Measurements from ENCODE around the gene GAPDHS.

GAPDHS gene

DNA sequence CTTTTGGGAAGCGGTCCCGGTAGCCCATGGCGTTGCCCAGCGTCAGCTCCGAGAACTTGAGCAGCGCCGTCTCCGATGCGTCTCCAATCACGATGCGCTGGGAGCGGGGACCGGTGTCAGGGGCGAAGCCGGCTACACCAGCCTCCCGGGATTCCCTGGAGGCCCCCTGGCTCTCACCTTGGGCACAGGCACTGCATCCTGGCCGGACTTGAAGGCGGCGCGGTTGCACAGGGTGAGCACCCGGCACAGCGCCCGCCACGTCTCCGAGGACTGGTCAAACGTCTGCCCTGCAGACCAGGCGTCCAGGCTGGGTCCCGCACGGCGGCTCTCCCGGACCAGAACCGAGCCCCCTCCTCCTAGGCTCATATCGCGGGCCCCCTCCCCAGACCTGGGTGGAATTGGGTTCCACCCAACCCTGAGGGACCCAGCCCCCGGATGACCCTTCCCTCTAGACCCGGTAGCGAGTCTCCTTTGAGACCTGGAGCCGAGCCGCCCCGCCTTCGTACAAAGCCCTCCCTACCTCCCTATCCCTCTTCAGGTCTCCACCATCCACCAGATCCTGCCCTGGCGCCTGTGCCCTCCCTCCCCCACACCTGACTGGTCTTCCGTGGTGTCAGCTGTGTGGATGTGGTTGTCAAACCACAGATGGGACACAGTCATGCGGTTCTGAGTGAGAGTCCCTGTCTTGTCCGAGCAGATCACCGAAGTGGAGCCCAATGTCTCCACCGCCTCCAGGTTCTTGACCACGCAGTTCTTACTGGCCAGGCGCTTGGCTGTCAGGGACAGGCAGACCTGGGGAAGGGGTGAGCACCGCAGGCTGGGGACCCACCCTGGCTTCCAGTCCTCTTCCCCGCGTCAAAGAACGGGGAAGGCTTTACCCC lies 25.4 kb downstream of the GAPDHS start:
- DNase-seq = no peak

DNA sequence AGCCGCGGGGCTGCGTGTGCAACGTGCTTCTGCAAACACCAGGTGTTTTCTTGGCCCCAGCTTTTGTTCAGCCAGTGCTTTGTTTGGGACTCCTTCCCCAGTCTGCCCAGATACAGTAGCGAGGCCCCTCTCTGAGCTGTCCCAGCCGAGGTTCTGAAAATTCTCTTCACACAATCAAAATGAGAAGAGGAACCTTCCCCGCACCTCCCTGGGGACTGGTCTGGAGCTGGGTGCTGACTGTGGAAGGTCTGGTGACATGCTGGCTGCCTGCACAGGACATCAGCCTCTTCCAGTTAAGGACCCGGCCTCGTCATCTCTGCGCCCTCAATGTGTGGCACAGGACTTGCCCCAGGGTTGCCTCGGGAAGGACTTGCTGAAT lies 26.0 kb downstream of the GAPDHS start:
- no peak for DNase-seq

DNA sequence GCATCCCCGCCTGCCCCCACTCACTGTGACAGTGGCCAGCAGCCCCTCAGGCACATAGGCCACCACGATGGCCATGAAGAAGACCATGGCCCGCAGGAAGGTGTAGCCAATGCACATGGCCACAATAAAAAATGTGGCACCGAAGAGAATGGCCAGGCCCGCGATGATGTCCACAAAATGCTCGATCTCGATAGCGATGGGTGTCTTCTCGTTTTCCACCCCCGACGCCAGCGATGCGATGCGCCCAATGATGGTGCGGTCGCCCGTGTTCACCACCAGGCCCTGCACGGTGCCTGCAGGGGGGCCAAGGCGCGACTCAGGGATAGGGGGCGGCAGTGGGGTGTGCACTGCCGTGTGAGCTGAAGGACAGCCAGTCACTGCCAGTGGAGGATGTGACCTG lies 26.5 kb downstream of the GAPDHS start:
- no peak for DNase-seq

DNA sequence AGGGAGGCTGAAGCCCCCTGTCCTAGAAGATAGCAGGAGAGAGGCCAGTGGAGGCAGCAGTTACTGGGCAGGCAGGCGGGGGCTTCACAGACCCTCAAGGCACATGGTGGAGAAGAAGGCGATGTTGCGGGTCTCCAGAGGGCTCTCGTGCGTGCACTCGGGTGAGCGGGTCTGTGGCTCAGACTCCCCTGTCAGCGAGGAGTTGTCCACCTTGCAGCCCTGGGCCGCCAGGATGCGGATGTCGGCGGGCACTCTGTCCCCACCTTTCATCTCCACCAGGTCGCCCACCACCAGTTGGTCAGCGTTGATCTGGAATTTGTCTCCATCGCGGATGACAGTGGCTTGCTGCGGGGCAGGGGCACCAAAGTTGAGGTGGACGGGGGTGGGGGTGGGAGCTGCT lies 27.0 kb downstream of the GAPDHS start:
- DNase-seq = no peak

DNA sequence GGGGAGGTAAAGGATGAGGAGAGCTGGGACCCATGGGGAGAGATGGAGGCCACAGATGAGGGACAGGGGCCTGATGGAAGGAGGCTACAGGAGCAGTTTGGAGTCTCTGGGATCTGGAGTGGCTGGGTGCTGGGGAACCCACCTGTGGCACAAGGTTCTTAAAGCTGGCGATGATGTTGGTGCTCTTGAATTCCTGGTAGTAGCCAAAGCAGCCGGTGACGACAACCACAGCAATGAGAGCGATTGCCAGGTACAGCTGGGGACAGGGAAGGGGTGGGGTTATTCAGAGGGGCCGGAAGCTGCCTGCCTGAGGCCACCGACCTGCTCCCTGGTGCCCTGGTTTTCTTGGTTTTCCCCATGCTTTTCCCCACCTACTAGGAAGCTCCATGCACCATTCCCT lies 27.4 kb downstream of the GAPDHS start:
- DNase-seq = no peak

DNA sequence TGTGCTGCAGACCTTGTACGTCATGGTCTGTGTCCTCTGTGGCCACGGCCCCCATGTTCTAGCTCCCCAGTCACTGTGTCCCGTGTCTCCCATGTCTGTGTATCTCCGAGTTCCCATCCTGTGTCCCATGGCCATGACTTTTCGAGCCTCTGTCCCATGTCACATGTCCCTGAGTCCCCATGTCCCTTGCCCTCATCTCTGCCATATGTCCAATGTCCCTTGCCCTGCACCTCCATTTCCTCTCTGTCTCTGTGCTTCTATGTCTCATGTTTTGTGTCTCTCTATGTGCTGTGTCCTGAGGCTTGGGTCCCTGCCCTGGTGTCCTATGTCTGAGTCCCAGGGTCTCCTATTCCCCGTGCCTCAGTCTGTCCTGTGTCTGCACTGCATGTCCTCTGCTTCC lies 28.2 kb downstream of the GAPDHS start:
- DNase-seq = no peak

DNA sequence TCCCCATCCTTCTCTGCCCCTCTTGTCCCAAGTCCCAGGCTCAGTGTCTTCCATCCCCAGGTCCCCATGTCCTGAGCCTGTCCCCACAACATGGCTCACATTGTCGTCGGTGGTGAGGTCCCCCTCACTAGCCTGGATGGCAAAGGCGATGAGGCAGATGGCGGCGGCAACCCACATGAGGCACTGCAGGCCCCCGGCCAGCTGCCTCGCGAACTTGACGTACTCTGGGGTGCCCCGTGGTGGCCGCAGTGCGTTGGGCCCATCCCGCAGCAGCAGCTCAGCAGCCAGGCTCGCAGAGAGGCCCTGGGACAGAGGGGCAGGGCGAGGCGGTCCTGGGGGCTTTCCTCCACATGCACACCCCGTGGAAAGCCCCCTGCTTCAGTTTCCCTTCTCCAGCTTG lies 29.1 kb downstream of the GAPDHS start:
- DNase-seq = no peak

DNA sequence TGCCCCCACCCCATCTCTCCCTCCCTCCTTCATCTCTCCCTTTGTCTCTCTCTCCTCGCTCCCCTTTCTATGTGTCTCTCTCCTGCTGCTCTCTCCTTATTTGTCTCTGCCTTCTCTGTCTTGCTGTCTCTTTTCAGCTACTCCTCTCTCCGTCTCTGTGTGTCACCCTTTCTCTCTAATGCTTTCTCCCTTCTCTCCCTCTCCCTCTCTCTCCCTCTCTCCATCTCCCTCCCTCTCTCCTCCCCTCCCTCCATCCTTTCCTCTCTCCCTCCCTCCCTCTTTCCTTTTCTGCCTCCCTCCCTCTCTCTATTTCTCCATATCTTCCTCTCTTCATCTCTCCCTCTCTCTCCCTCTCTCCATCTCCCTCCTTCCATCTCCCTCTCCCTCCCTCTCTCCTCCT lies 29.5 kb downstream of the GAPDHS start:
- no peak for DNase-seq

DNA sequence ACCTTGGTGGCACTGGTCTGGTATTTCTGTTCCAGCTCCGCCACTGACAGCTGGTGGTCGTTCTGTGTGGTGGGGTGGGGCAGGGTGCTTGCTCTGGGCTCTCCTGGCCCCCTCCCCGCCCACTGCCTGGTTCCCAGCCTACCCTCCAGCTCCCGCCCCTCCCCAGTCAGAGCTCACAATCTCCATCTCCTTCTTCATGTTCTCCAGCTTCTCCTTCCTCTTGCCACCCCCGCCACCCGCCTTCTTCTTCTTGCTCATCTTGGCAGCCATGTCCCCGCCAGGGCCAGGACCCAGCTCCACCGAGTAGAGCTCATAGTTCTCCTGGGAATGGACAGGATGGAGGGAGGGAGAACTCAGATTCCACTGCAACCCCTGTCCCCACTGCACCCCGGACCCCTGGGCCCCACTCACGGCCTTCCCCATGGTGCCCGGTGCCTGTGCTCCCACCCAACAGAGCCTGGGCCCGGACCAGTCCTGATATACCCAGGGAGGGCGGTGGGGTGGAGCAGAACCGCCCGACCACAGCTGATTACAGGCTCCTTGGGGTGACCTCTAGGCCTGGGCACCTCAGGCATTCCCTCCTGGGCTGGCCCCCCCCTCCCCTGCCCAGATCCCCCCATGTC lies 30.1 kb downstream of the GAPDHS start, which contains the start of gene ATP4A:
Gene ATP4A (minus strand): TSS at position 452 of the 623 bp plus-strand sequence. CDS start 29 bp downstream, at position 423.
- no peak for DNase-seq

DNA sequence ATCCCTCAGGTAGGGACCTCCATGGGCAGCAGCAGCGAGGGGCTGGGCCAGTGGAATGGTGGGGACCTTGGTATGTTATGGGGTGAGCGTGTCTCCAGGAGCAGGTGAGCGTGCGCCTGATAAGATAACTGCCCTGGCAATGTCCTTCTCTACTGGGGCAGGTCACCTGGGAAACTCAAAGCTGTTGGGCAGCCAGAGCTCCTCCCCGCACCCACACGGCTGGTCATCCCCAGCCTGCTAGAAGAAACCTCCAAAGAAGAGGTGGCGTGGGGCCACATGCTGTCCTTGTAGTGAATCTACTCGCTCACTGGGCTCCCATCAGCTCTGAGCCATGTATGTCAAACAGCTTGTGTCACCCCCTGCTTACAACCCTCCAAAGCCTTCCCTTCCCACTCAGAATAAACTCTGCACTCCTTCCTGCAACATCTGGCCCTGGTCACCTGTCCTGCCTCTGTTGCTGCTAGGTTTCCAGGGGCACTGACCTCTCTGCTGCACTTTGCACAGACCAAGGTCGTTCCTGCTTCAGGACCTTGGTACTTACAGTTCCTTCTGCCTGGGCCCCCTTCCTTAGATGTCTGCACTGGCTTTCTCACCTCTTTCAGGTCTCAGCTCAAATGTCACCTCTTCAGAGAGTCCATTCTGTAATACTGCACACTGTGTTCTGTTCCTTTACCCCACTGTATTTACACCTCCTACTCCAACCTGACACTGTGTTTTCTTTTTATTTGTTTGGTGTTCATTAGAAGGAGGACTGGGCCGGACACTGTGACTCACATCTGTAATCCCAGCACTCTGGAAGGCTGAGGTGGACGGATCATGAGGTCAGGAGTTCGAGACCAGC lies 32.0 kb downstream of the GAPDHS start:
- DNase-seq = no peak

DNA sequence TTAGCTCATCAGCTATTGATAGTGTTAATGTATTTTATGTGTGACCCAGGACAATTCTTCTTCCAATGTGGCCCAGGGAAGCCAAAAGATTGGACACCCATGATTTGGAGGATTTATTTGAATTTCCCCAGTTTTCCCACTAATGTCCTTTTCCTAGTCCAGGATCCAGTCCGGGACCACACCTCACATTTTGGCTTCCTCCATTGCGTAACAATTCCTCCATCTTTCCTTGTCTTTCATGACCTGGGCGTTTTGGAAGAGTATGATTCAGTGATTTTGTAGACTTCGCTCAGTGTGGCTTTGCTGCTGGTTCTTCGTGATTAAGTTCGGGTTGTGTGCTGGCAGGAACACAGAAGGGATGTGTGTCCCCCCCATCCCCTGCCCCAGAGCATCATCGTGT lies 33.5 kb downstream of the GAPDHS start:
- DNase-seq = no peak

DNA sequence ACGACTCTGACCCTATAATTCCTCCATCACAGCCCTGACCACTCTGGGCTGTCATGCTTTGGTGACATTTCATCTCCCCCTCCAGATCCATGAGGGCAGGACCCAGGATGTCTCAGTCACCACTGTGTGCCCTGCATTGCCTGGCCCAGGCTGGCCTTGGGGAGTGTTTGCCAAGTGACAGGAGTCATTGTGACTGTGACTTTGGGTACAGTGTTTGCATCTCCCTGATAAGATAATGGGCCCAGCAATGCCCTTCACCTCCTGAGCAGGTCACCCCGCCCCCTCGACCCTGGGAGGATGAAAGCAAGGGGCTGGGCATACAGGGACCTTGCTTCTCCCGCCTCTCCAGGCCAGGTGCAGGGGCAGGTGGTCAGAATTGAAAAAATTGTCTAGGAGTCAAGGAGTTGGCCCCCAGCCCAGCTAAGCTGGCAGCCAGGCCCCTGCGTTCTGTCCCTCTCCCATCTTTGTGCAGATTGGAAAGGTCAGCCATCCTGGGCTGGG lies 36.1 kb downstream of the GAPDHS start:
- no peak for DNase-seq

DNA sequence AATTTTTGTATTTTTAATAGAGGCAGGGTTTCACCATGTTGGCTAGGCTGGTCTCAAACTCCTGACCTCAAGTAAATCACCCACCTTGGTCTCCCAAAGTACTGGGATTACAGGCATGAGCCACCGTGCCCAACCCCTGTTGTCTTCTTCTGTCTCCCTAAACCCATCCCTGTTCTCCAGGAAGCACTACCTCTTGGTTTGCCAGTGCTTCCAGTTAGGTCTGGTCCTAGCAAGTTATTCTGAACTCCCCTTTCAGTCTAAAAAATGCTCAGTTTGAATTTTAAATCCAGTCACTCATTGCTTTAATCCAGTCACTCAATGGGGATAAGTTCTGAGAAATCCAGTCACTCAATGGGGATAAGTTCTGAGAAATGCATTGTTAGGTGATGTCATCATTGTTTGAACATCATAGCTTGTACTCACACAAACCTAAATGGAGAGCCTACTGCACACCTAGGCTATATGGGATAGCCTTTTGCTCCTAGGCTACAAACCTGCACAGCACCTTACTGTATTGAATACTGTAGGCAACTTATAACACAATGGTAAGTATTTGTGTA lies 38.2 kb downstream of the GAPDHS start:
- DNase-seq = no peak

DNA sequence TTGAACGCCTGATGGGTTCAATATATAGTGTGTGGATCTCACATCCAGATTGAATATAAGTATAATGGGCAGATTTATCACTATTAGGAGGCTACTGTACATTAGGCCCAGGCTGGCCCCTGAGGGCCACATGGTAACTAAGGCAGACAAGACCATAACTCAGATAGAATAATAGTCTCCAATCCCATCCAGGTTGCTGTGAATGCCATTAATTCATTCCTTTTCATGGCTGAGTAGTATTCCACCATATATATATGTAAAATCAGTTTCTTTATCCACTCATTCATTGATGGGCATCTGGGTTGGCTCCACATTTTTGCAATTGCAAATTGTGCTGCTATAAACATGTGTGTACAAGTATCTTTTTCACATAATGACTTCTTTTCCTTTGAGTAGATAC lies 44.7 kb downstream of the GAPDHS start:
- no peak for DNase-seq

DNA sequence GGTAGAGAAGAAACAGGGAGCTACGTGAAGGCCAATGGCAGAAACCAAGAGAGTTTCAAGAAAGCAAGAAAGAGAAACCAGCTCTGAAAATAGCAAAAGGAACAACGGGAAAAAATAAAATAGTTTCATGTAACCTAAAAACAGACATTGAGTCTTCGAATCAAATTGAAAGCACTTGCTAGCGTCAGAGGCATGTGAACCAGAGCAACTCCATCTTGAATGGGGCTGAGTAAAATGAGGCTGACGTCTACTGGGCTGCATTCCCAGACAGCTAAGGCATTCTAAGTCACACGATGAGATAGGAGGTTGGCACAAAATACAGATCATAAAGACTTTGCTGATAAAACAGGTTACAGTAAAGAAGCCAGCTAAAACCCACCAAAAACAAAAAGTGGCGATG lies 45.5 kb downstream of the GAPDHS start:
- DNase-seq = no peak

DNA sequence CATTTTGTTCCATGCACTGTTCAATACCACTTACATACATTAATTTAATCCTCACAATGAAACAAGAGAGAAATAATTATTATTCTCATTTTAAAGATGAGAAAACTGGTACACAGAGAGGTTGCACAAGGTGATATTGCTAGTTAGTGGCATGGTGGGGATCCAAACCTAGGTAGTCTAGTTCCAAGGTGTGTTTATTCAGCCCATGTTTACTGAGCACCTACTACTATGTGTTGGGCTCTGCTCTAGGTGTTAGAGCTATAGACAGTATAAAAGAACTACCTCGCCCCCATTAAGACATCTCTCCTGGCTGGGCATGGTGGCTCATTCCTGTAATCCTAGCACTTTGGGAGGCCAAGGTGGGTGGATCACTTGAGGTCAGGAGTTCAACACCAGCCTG lies 49.5 kb downstream of the GAPDHS start:
- no peak for DNase-seq

DNA sequence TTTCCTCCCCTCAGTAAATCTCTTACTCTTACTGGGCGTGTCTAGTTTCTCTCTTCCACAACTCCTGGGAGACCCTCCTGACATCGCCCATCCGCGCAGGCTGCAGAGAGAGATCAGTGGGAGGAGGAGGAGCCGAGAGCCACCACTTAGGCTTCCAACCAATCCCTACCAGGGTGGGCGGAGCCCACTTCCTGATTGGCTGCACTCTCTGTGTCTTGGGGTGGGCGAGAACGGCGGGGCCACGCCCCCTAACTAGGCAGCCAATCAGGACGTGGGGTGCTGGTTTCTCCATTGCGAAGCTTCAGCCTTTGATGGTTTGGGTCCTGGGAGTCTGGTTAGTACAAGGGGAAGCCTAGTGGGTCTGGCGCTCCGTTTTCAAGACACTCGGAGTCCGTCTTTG lies 52.6 kb downstream of the GAPDHS start, which contains the start of gene PMIS2:
Gene PMIS2 (plus strand): TSS at position 326 of the 400 bp plus-strand sequence. CDS start 87 bp downstream, outside the sequence.
- DNase-seq = peak in 1 of 2 donors; percentile 33

DNA sequence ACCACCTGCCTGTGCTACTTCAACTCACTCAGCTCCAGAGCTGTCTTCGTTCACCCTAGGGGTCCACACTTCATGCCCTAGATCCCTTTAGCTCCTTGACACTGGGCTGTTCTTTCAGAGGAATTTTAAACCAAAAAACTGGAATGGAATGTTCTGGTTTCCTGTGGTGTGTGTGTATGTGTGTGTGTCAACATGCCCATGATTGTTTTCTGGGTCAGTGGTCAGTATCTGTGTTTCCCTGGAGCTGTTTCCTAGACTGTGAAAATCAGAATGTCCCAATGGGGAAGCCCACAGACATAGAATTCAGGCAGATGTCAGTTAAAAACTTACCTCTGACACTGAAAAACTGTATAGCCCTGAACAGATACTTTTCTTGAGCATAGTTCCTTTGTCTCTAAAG lies 54.1 kb downstream of the GAPDHS start:
- DNase-seq = no peak

DNA sequence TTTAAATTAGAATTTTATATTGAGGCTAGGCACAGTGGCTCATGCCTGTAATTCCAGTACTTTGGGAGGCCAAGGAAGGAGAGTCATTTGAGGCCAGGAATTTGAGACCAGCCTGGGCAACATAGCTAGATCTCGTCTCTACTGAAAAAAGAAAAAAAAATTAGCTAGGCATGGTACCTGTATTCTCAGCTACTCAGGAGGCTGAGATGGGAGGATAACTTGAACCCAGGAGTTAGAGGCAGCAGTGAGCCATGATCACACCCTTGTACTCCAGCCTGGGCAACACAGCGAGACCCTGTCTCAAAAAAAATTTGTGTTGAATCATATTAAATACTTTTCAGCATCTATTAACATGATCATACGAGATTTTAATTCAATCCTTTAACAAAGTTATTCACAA lies 57.6 kb downstream of the GAPDHS start:
- DNase-seq = no peak

DNA sequence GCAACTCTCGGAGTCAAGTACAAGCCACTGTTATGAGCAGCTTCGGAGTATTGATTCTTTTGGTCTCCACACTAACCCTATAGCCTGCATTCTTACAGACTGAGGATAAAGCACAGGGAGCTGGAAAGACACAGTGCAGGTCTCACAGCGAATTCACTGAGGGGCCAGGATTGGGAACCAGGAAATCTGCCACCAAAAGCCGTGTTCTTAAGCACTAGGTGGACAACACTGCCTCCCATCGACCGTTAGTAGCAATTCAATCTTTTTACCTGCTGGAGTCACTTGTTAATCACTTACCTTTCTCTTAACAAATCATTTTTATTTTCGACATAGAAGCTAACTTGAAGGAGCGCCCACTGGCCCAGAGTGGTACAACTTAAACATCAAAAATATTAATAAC lies 59.0 kb downstream of the GAPDHS start:
- peak in 1 of 2 donors; percentile 18 for DNase-seq

Data from stimulated activated CD4-positive, alpha-beta T cell treated with anti-CD3 and anti-CD28 coated beads, Interleukin-2, amount 100 ng/mL, for 24 hours (primary cell).